Adrenal gland (tissue), 5 donors: ENCODE measurements around the gene BSDC1.

Experiments
- POLR2A ChIP-seq, 2 donors: fragments of 450-650 bp; IDR thresholded peaks; one replicate each; pipeline ENCODE4 v1.6.1; 2017; ENCODE audit warnings: antibody characterized with exemption in 2 of 2, mild to moderate bottlenecking in 2 of 2, moderate library complexity in 1 of 2
- TF ChIP-seq, protein P1 (sequence below), 6 experiments: fragments of 450-650 bp in 4 of 6; fragments of 200-600 bp in 2 of 6; sonication (generic) in 1 of 6; IDR thresholded peaks; 1 replicate in 5 of 6; 2 replicates in 1 of 6; pipeline versions ENCODE4 v1.5.1 to v1.8.0; 2016 to 2021; ENCODE audit warnings: antibody characterized with exemption in 6 of 6, mild to moderate bottlenecking in 2 of 6, moderate library complexity in 1 of 6
- donor health status: DM: no; HTN: no; CAD: no.

- no peak for TF ChIP-seq POLR2A (IDR thresholded peaks at IDR 0.05)
- TF ChIP-seq, protein P1, sequence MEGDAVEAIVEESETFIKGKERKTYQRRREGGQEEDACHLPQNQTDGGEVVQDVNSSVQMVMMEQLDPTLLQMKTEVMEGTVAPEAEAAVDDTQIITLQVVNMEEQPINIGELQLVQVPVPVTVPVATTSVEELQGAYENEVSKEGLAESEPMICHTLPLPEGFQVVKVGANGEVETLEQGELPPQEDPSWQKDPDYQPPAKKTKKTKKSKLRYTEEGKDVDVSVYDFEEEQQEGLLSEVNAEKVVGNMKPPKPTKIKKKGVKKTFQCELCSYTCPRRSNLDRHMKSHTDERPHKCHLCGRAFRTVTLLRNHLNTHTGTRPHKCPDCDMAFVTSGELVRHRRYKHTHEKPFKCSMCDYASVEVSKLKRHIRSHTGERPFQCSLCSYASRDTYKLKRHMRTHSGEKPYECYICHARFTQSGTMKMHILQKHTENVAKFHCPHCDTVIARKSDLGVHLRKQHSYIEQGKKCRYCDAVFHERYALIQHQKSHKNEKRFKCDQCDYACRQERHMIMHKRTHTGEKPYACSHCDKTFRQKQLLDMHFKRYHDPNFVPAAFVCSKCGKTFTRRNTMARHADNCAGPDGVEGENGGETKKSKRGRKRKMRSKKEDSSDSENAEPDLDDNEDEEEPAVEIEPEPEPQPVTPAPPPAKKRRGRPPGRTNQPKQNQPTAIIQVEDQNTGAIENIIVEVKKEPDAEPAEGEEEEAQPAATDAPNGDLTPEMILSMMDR (IDR thresholded peaks at IDR 0.05): no peak
These were observed 1.9 kb downstream of the BSDC1 start for GRCh38 chr1:32392325-32392724.
